Measurements from ENCODE around the gene ASPSCR1. TPM values are rescaled to one million over a fixed set of nuclear protein-coding genes. Genes with fewer than 3 reads are reported as not detected.

The ASPSCR1 gene
- total and polyA plus RNA-seq, 2 of the 13 experiments (the other 11 are each of a cell fraction or from before 2014, with no cell fraction given) = 274 to 314 TPM

- TF ChIP-seq CBX1 (IDR thresholded peaks at IDR 0.05; ENCODE audit: low read depth) = peak; percentile 52
- TF ChIP-seq ATM (IDR thresholded peaks at IDR 0.05; ENCODE audit: borderline replicate concordance) = no peak
- TF ChIP-seq PRDM15 (CRISPR knock-in tag; IDR thresholded peaks at IDR 0.05) = peak; percentile 81
- TF ChIP-seq KLF13 (CRISPR knock-in tag; IDR thresholded peaks at IDR 0.05) = no peak; the same call in 1 of the 2 replicates
- peak; percentile 80; the same call in 1 of the 2 replicates for TF ChIP-seq ZNF142 (CRISPR knock-in tag; IDR thresholded peaks at IDR 0.05)
- TF ChIP-seq MIER2 (CRISPR knock-in tag; IDR thresholded peaks at IDR 0.05) = peak; percentile 60; the same call in 1 of the 2 replicates
- no peak; the same call in 1 of the 2 replicates for TF ChIP-seq JUND (CRISPR knock-in tag; IDR thresholded peaks at IDR 0.05)
- TF ChIP-seq THRA (CRISPR knock-in tag; IDR thresholded peaks at IDR 0.05; ENCODE audit: borderline replicate concordance) = peak; percentile 87
- peak; percentile 78; the same call in 1 of the 2 replicates for TF ChIP-seq SIX4 (CRISPR knock-in tag; IDR thresholded peaks at IDR 0.05)
- no peak for TF ChIP-seq IRF1 (CRISPR knock-in tag; IDR thresholded peaks at IDR 0.05; ENCODE audit: low read depth)
- TF ChIP-seq GATAD1 (CRISPR knock-in tag; IDR thresholded peaks at IDR 0.05) = peak; percentile 81
- TF ChIP-seq TGIF2 (CRISPR knock-in tag; IDR thresholded peaks at IDR 0.05) = peak; percentile 72; the same call in 1 of the 2 replicates
- peak; percentile 67 for TF ChIP-seq ZNF746 (CRISPR knock-in tag; IDR thresholded peaks at IDR 0.05)
- peak; percentile 84 for TF ChIP-seq ZNF414 (CRISPR knock-in tag; IDR thresholded peaks at IDR 0.05)
- TF ChIP-seq ZNF563 (CRISPR knock-in tag; IDR thresholded peaks at IDR 0.05) = peak; percentile 88
- peak; percentile 54; the same call in 1 of the 2 replicates for TF ChIP-seq ZSCAN21 (CRISPR knock-in tag; IDR thresholded peaks at IDR 0.05; ENCODE audit: borderline replicate concordance)
- TF ChIP-seq ZNF850 (CRISPR knock-in tag; conservative IDR thresholded peaks at IDR 0.05) = no peak
Measured at GRCh38 chr17:81991684-81992305, 14.4 kb downstream of the ASPSCR1 start (continued).
